ENCODE data around the gene ICA1L. TPM values are rescaled to one million over a fixed set of nuclear protein-coding genes. Genes with fewer than 3 reads are reported as not detected.

Gene ICA1L
- total and polyA plus RNA-seq, 2 of the 8 experiments (the other 6 are each of a cell fraction or from before 2014, with no cell fraction given), result 1.1 to 3.4 TPM

GRCh38 chr2:202797944-202798343 lies 73.6 kb downstream of the ICA1L start:
- H2BK5ac ChIP-seq (ENCODE audit: low read depth, low read length), result no peak overlapping the region
- H3K4me1 ChIP-seq (replicated peaks in 1 of 4; ENCODE audit: control insufficient read depth in 3 of 4, insufficient read depth in 4 of 4, low read length in 3 of 4), result no peaks in the 10 kb centered on the region; a peak in 1 of 7 replicates
- H2BK12ac ChIP-seq (ENCODE audit: low read depth, low read length), result no peak overlapping the region
- no peak overlapping the region for H3K4me3 ChIP-seq (ENCODE audit: extremely low read depth in 1 of 4, insufficient read depth in 2 of 4, low read depth in 3 of 4, low read length in 4 of 4)
- FAIRE-seq (no peak), DNase-seq (ENCODE audit: low read depth in 1 of 2, low spot score in 2 of 2) (no peak)
- ChIA-PET POLR2A (ENCODE audit: partially characterized antibody) (interaction anchor here (2.2 kb wide), 1 partner anchor 10 kb away, joined by 5 read pairs; no protein-coding TSS in a partner anchor), CTCF (ENCODE audit: partially characterized antibody) (interaction anchor here (0.6 to 1.0 kb wide), 2 partner anchors 23 to 1027 kb away, joined by 3 read pairs; no protein-coding TSS in a partner anchor)
- no peaks in the 10 kb centered on the region for H3K27me3 ChIP-seq (replicated peaks in 1 of 4; ENCODE audit: control insufficient read depth in 3 of 4, extremely low read depth in 1 of 4, insufficient read depth in 3 of 4, low read length in 3 of 4)
- H2AFZ ChIP-seq (ENCODE audit: low read length), result no peak overlapping the region
- no peaks in the 10 kb centered on the region for H3K23me2 ChIP-seq (ENCODE audit: low read depth, low read length)
- H3K79me2 ChIP-seq (ENCODE audit: control insufficient read depth in 1 of 2, insufficient read depth in 2 of 2, low read length in 2 of 2), result no peaks in the 10 kb centered on the region
- H3K4ac ChIP-seq (replicated peaks; ENCODE audit: insufficient read length, low read depth, low read length), result no peak overlapping the region
- no peak overlapping the region for H2BK120ac ChIP-seq (replicated peaks; ENCODE audit: low read depth, low read length)
- no peak overlapping the region for H3K23ac ChIP-seq (ENCODE audit: insufficient read length)
- no peak overlapping the region for H3K18ac ChIP-seq (ENCODE audit: extremely low read depth, low read length)
- H3K27ac ChIP-seq (ENCODE audit: low read depth, low read length), result no peak overlapping the region
- H4K8ac ChIP-seq (ENCODE audit: extremely low read depth, insufficient read depth, low read length), result no peak overlapping the region
- no peak overlapping the region for H3K4me2 ChIP-seq (ENCODE audit: insufficient read depth in 1 of 2, low read depth in 2 of 2, low read length in 2 of 2)
- H3K9ac ChIP-seq (replicated peaks in 1 of 4; ENCODE audit: extremely low read depth in 1 of 4, low read depth in 3 of 4, low read length in 3 of 4), result no peak overlapping the region
- no peak overlapping the region for H2BK20ac ChIP-seq (ENCODE audit: low read length)
- no peak overlapping the region for H3K14ac ChIP-seq (ENCODE audit: insufficient read length)
- no peaks in the 10 kb centered on the region for H3K79me1 ChIP-seq (ENCODE audit: low read depth, low read length)
- H4K5ac ChIP-seq (ENCODE audit: insufficient read length, low read depth, low read length), result no peak overlapping the region
- no peak overlapping the region for H2BK15ac ChIP-seq (ENCODE audit: low read length)
- no peak overlapping the region for H4K91ac ChIP-seq (replicated peaks; ENCODE audit: insufficient read length, low read length)
- no peaks in the 10 kb centered on the region for H4K20me1 ChIP-seq (replicated peaks in 1 of 2; ENCODE audit: control insufficient read depth in 1 of 2, insufficient read depth in 2 of 2, low read length in 2 of 2)
- H3K36me3 ChIP-seq (ENCODE audit: control insufficient read depth in 2 of 4, insufficient read depth in 4 of 4, low read length in 3 of 4), result no peaks in the 10 kb centered on the region
- H2AK5ac ChIP-seq (ENCODE audit: low read depth, low read length), result no peak overlapping the region
- H3K56ac ChIP-seq (replicated peaks; ENCODE audit: insufficient read length, low read depth, low read length), result no peak overlapping the region
- H3K9me3 ChIP-seq (ENCODE audit: insufficient read depth in 2 of 2, low read depth in 1 of 2, low read length in 1 of 2), result no peaks in the 10 kb centered on the region
- TF ChIP-seq SP1 (IDR thresholded peaks at IDR 0.05; ENCODE audit: low read depth, low read length) (no peak), USF2 (IDR thresholded peaks at IDR 0.05; ENCODE audit: low read length) (no peak), ZNF274 (IDR thresholded peaks at IDR 0.05; ENCODE audit: borderline replicate concordance, extremely low read depth, low read length) (no peak), EGR1 (IDR thresholded peaks at IDR 0.05; ENCODE audit: borderline replicate concordance, low read depth, low read length) (no peak), GABPA (IDR thresholded peaks at IDR 0.05; ENCODE audit: borderline replicate concordance, insufficient read depth, low read length) (no peak), E2F6 (IDR thresholded peaks at IDR 0.05) (no peak), TBP (IDR thresholded peaks at IDR 0.05; ENCODE audit: low read depth, low read length) (no peak), CBX5 (IDR thresholded peaks at IDR 0.05; ENCODE audit: low read depth, low read length) (no peak), MAFK (IDR thresholded peaks at IDR 0.05; ENCODE audit: low read depth, low read length) (no peak), JUN (IDR thresholded peaks at IDR 0.05; ENCODE audit: low read depth, low read length) (no peak), FOSL1 (IDR thresholded peaks at IDR 0.05; ENCODE audit: insufficient read depth, low read depth, low read length) (no peak), CBX8 (IDR thresholded peaks at IDR 0.05; ENCODE audit: borderline replicate concordance, low read depth, low read length) (no peak), SIRT6 (IDR thresholded peaks at IDR 0.05; ENCODE audit: low read length) (no peak), BACH1 (IDR thresholded peaks at IDR 0.05; ENCODE audit: low read length) (no peak)
